Stimulated activated CD4-positive, alpha-beta T cell treated with anti-CD3 and anti-CD28 coated beads, Interleukin-4, amount 100 ng/mL, for 48 hours (primary cell): ENCODE measurements around the gene CFDP1.

ENCODE experiments used
- DNase-seq, 2 donors: peaks; one replicate each; pipeline ENCODE4 v3.0.0-alpha.2; 2020; ENCODE audit warnings: low read depth in 2 of 2

CFDP1 gene

DNA sequence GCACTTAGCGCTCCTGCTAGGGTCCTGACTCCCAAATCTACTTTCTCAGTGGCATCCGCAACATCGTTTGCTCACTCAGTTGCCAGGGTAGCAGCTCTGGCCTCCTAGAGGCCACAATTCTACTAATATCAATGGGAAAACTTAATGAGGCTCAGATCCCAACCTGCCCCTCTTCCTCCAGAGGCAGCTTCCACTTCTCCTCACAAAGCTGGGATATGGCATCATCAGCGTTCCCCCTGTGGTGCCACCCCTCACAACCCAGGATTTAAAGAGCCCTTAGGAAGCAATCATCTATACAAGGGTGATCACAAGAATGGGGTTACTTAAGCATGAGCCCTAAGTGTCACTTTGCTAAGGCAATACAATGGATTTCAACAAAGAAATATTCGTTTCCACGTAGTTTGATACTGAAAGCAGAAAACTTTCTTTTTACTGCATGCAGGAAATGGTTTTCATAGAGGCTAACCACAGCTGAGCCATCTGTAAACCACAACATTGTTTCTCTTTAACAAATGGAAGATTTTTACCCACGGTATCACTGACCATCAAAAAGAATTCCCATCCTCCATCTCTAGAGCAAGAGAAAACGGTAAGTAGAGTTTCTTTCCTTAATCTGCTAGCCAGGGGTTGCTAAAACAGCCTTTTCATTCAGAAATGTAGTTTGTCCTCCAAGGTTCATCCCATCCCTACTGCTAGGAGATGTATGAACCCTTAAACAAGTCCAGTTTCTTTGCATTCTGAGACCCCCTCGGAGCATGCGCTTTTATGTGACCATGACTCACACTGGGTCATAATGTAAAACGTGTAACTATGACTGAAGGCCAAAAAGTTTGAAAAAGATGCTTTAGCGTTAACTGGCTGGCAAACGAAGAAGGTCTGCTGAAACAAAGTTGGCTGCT, 113.5 kb downstream of the CFDP1 start:
- DNase-seq: no peak

DNA sequence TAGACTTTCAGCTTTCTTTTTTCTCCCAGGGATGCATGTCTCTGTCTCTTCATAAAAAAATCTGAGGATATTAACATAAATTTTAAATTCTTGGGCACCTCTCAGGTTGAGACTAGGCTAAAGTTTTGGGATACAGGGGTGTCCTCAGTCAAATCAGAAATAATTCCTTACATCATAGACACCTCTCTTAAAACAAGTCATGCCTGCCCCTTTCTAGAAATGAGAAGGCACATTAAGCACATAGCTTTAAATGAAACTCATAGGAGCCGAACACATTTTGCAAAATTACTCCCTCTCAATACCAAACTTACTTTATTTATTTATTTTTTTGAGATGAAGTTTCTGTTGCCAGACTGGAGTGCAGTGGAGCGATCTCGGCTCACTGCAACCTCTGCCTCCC, 114.6 kb downstream of the CFDP1 start:
- no peak for DNase-seq

DNA sequence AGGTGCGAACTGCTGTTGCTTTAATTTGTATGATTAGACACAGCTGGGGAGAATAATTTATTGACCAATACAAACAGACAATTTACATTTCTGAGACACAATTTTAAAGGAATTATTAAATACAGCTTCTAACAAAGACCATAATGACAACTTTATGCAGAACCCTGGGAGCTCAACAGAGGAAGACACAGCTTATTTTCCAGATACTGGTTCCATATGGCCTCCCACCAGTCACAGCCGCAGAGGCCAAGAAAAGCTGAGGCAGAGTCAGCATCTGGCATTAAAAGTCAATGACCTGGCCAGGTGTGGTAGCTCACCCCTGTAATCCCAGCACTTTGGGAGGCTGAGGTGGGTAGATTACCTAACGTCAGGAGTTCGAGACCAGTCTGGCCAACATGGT, 115.8 kb downstream of the CFDP1 start:
- DNase-seq: no peak

DNA sequence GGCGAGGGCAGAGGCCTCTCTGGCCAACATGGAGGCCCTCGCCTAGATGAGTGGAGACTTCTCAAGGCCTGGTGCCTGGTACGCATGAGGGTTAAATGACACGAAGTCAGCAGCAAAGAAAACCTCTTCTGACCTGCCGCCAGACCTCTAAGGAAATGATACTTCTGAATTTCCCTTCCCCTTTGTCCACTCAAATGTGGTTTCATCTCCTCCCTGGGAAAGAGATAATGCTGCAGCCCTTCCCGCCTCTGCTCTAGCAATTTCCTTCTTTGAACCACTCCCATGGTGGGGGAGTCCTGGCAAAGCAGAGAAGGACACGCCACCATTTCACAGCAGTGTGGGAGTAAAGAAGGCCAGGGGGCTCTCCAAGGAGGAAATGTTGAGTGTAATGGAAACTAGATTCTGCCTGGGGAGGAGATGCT, 116.2 kb downstream of the CFDP1 start:
- DNase-seq: no peak

- DNase-seq: no peak
Observed at GRCh38 chr16:75315539-75316306, 117.6 kb downstream of the CFDP1 start.

DNA sequence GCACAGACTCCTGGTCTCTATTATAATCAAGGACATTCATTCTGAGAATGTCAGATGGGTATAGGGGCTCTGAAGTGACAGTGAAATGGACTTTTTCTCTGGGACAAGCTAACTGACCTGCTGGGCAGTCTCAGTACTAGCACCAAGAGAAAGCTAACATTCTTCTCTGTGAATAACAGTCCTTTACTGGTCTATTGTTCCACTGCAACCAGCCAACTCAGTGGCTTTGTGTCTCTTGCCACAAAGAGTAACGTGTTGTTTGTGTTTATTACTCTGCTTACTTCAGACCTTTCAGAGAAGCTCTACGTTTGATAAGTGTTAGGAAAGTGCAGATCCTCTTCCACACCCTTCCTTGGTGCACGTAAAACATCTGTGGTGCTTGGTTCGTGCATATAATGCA, 120.4 kb downstream of the CFDP1 start:
- DNase-seq: no peak

DNA sequence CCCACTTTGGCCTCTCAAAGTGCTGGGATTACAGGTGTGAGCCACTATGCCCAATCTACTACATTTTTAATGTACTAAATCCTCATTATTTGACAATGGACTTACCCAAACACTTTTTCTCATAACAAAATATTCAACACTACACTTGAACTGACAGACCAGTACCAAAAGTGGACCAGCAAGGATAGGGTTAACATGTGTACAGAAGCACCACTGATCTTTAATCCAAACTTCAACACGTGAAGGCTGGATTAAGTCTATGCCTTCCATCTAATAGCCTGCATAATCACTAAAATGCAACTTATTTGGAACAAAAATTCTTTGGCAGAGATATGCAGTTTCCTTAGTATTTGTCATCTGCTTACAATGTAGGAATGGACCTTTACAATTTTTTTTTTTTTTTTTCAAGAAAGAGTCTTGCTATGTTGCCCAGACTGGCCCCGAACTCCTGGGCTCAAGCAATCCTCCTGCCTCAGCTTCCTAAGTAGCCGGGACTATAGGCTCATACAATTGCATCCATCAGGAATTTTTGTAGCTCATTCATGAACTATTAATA, 121.8 kb downstream of the CFDP1 start:
- DNase-seq: no peak

DNA sequence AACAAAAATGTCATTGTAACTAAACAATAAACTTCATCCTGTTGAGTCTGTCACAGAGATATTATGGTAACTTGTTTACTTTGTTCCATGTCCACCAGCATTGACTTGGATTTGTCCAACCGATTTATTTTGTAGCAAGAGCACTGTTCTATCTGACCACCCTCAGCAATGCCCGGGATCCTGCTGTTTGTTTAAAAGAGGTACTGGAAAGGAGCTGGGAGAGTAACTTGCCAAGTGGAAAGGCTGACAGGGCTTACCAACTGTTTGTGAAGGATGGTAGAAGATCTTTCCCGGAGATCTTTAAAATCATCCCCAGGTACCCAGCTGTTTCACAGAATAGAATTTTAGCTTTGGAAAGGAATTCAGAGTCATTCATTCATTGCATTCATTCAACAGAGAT, 122.8 kb downstream of the CFDP1 start:
- DNase-seq: no peak

GRCh38 chr16:75309899-75310430, 123.3 kb downstream of the CFDP1 start:
- no peak for DNase-seq

DNA sequence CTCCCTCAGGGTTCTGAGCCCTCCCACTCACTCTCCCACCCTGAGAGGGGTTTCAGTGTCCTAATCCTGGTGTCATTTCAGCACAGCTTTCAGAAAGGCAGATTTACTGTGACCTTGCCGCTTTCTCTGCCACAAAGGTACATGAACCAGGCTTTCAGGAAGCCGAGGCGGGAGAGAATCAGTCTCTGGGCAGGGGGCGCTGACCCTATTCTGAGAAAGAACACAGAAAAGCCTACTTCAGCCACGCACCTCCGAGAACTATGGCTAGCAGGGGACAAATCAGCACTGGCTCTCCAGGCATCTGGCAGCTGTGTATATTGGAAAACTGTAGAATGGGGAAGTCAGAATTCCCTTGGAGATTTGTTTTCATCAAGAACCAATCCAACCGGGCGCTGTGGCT, 124.1 kb downstream of the CFDP1 start:
- no peak for DNase-seq

GRCh38 chr16:75308011-75308410, 125.3 kb downstream of the CFDP1 start:
- DNase-seq: no peak

DNA sequence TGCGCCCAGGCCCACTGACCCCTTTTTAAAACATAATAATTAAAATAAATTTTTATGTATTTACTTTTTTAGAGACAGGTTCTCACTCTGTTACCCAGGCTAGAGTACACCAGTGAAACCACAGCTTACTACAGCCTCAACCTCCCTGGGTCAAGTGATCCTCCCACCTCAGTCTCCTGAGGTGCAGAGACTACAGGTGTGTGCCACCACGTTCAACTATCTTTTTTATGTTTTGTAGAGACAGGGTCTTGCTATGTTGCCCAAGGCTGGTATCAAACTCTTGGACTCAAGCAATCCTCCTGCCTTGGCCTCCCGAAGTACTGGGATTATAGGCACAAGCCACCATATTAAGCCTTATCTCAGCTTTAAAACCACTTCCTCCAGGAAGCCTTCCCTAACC, 125.8 kb downstream of the CFDP1 start:
- DNase-seq: no peak

- no peak for DNase-seq
Observed at GRCh38 chr16:75306099-75306762, 127.1 kb downstream of the CFDP1 start.

- peak; percentile 41 to 47 for DNase-seq
Observed at GRCh38 chr16:75305364-75306098, 127.8 kb downstream of the CFDP1 start.

GRCh38 chr16:75304521-75305363, 128.6 kb downstream of the CFDP1 start:
- DNase-seq: no peak

- DNase-seq: no peak
Observed at GRCh38 chr16:75301804-75302203, 131.5 kb downstream of the CFDP1 start.

- no peak for DNase-seq
Observed at GRCh38 chr16:75298267-75298666, 135.0 kb downstream of the CFDP1 start.

- no peak for DNase-seq
Observed at GRCh38 chr16:75296606-75297005, 136.7 kb downstream of the CFDP1 start.

- no peak for DNase-seq
Observed at GRCh38 chr16:75294773-75295459, 138.4 kb downstream of the CFDP1 start.

DNA sequence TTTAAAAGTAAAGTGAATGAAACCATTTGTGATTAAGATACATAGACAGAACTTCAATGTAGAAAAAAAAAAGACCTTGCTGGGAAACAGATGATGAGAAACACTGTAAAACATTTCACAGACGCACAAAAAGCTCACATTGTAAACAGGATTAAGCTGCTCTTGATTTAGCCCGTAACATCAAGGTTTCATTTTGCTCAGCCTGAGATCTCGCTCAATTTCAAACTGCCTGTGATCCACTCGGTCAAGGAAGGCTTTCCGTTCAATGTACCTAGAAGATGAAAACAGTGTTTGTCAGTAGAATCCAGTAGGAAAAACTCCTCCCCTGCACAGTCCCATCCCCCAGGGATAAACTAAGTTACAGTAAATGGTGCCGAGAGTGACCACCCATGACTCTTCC, 139.5 kb downstream of the CFDP1 start:
- no peak for DNase-seq
